GM10266 (cell line): ENCODE measurements around the gene PRPF40B.

Experiments used
- DNase-seq: peaks from one replicate; pipeline ENCODE4 v3.0.0; 2012; ENCODE audit errors: extremely low spot score
- TF ChIP-seq, protein P1 (sequence below): IDR thresholded peaks from 2 replicates; pipeline ENCODE4 v1.5.1; 2012; ENCODE audit warnings: mild to moderate bottlenecking, low read depth; ENCODE audit not compliant: control insufficient read depth, insufficient read depth; ENCODE audit errors: missing control alignments

The PRPF40B gene

DNA sequence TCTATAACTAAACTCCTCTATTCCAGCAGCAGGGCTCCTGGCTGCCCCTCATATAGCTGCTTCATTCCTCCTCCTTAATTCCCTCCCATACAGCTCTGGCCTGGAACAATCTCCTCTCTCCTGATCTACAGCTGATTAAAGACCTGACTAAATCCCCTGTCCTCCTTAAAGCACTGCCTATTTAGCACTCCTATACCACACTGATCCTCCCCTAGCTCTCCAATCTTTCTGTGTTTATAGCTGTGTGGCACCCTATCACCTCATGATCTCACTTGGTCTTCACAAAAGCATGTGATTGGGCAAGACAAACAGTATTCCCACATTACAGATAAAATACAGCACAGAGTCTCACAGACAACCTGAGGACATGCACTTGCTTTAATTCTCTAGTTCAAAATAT, 66.4 kb downstream of the PRPF40B start:
- no peak for DNase-seq
- TF ChIP-seq, protein P1, sequence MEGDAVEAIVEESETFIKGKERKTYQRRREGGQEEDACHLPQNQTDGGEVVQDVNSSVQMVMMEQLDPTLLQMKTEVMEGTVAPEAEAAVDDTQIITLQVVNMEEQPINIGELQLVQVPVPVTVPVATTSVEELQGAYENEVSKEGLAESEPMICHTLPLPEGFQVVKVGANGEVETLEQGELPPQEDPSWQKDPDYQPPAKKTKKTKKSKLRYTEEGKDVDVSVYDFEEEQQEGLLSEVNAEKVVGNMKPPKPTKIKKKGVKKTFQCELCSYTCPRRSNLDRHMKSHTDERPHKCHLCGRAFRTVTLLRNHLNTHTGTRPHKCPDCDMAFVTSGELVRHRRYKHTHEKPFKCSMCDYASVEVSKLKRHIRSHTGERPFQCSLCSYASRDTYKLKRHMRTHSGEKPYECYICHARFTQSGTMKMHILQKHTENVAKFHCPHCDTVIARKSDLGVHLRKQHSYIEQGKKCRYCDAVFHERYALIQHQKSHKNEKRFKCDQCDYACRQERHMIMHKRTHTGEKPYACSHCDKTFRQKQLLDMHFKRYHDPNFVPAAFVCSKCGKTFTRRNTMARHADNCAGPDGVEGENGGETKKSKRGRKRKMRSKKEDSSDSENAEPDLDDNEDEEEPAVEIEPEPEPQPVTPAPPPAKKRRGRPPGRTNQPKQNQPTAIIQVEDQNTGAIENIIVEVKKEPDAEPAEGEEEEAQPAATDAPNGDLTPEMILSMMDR: no peak

DNA sequence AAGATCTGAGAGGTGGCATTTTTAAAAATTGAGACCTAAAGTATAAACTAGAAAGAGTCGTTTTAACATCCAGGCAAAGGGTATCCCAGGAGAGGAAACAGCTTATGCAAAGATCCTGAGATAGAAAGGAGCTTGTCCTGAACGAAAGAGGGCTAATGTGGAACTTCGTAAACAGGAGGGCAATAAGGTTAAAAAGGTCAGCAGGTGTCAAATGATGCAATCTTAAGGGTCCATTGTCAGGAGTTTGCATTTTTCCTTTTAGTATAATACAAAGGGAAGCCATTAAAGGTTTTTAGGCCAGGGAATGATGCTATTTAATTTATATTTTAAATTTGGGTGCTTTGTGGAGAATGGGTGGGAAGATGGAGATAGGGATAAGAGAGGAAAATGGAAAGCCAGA, 69.5 kb downstream of the PRPF40B start:
- TF ChIP-seq, protein P1: no peak
- no peak for DNase-seq

DNA sequence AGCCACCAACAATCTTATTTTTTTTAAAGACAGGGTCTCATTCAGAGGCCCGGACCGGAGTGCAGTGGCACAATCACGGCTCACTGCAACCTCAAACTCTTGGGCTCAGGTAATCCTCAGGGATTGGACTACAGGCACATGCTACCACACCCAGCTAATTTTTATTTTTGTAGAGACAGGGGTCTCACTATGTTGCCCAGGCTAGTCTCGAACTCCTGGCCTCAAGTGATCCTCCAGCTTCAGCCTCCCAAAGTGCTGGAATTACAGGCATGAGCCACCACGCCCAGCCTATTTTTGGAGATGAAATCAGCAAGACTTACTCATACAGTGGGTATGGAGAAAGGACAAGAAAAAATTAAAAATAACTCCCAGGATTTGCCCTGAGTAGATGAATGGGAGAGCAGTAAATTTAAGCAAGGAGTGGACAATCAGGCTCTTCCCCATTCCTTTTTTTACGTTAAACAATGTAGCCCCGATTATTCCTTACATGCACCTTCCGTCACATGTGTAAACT, 70.6 kb downstream of the PRPF40B start:
- DNase-seq: no peak
- TF ChIP-seq, protein P1: no peak
